ENCODE results near the gene TAS2R14.

DNA sequence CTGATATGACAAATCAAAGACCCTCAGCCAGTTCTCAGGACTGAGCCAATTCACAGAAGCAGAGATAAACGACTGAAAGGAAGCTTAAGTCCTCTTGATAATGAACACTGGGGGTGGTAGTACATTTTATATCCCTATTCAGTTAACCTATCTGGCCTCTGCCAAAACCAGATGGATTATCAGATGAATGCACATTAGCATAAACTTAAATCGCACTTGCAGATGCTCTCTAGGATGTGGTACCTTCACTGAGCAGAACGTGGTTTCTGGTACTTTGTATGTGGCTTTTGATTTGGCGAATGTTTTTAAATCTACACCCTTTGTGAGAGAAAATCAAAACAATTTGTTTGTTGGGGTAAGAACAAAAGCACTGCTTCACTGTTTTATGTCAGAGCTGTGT lies 21.1 kb upstream of the TAS2R14 start:
- no peak for TF ChIP-seq CTCF (IDR thresholded peaks at IDR 0.05)
- TF ChIP-seq JUN (CRISPR knock-in tag; IDR thresholded peaks at IDR 0.05), result no peak
- no peak for TF ChIP-seq MAX (CRISPR knock-in tag; IDR thresholded peaks at IDR 0.05)
- no peak for TF ChIP-seq ZBTB21 (CRISPR knock-in tag; IDR thresholded peaks at IDR 0.05; ENCODE audit: borderline replicate concordance)
- no peak for TF ChIP-seq SP1 (CRISPR knock-in tag; conservative IDR thresholded peaks at IDR 0.05)
- TF ChIP-seq, protein P1, sequence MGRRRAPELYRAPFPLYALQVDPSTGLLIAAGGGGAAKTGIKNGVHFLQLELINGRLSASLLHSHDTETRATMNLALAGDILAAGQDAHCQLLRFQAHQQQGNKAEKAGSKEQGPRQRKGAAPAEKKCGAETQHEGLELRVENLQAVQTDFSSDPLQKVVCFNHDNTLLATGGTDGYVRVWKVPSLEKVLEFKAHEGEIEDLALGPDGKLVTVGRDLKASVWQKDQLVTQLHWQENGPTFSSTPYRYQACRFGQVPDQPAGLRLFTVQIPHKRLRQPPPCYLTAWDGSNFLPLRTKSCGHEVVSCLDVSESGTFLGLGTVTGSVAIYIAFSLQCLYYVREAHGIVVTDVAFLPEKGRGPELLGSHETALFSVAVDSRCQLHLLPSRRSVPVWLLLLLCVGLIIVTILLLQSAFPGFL (CRISPR knock-in tag; IDR thresholded peaks at IDR 0.05; ENCODE audit: borderline replicate concordance), result no peak
- TF ChIP-seq ZNF396 (CRISPR knock-in tag; IDR thresholded peaks at IDR 0.05; ENCODE audit: borderline replicate concordance), result no peak
- TF ChIP-seq, protein P2, sequence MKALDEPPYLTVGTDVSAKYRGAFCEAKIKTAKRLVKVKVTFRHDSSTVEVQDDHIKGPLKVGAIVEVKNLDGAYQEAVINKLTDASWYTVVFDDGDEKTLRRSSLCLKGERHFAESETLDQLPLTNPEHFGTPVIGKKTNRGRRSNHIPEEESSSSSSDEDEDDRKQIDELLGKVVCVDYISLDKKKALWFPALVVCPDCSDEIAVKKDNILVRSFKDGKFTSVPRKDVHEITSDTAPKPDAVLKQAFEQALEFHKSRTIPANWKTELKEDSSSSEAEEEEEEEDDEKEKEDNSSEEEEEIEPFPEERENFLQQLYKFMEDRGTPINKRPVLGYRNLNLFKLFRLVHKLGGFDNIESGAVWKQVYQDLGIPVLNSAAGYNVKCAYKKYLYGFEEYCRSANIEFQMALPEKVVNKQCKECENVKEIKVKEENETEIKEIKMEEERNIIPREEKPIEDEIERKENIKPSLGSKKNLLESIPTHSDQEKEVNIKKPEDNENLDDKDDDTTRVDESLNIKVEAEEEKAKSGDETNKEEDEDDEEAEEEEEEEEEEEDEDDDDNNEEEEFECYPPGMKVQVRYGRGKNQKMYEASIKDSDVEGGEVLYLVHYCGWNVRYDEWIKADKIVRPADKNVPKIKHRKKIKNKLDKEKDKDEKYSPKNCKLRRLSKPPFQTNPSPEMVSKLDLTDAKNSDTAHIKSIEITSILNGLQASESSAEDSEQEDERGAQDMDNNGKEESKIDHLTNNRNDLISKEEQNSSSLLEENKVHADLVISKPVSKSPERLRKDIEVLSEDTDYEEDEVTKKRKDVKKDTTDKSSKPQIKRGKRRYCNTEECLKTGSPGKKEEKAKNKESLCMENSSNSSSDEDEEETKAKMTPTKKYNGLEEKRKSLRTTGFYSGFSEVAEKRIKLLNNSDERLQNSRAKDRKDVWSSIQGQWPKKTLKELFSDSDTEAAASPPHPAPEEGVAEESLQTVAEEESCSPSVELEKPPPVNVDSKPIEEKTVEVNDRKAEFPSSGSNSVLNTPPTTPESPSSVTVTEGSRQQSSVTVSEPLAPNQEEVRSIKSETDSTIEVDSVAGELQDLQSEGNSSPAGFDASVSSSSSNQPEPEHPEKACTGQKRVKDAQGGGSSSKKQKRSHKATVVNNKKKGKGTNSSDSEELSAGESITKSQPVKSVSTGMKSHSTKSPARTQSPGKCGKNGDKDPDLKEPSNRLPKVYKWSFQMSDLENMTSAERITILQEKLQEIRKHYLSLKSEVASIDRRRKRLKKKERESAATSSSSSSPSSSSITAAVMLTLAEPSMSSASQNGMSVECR (CRISPR knock-in tag; IDR thresholded peaks at IDR 0.05; ENCODE audit: borderline replicate concordance), result no peak
- TF ChIP-seq, protein P3, sequence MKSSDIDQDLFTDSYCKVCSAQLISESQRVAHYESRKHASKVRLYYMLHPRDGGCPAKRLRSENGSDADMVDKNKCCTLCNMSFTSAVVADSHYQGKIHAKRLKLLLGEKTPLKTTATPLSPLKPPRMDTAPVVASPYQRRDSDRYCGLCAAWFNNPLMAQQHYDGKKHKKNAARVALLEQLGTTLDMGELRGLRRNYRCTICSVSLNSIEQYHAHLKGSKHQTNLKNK (CRISPR knock-in tag; IDR thresholded peaks at IDR 0.05), result no peak

All from WTC11 (cell line).